Panc1 (cell line): ENCODE data around the gene WDR75.
"Not testable (repeated sequence)": the region's sequence is repeated elsewhere in the genome, so short reads cannot be mapped to it uniquely, and the experiment has no call there.

Experiments
- CTCF ChIP-seq: fragments of 450-650 bp; IDR thresholded peaks from 2 replicates; pipeline ENCODE4 v1.5.1; 2017; ENCODE audit warnings: mild to moderate bottlenecking
- POLR2AphosphoS5 ChIP-seq: IDR thresholded peaks from 2 replicates; pipeline ENCODE4 v1.6.1; 2012; ENCODE audit warnings: mild to moderate bottlenecking, low read depth, low read length, moderate library complexity
- REST ChIP-seq, 2 experiments: IDR thresholded peaks; 2 replicates each; pipeline ENCODE4 v1.6.1; 2011 to 2012; ENCODE audit warnings: low read depth in 2 of 2, control low read depth in 1 of 2, low read length in 1 of 2, mild to moderate bottlenecking in 1 of 2, moderate library complexity in 1 of 2; ENCODE audit not compliant: insufficient read depth in 1 of 2
- SIN3A ChIP-seq: IDR thresholded peaks from 2 replicates; pipeline ENCODE4 v1.6.1; 2012; ENCODE audit warnings: low read depth, mild to moderate bottlenecking, low read length, moderate library complexity, borderline replicate concordance; ENCODE audit not compliant: insufficient read depth

- TF ChIP-seq CTCF; SIN3A; REST (IDR thresholded peaks at IDR 0.05; ENCODE audit: insufficient read depth in 1 of 2, low read depth in 2 of 2, low read length in 1 of 2); POLR2AphosphoS5: not testable (repeated sequence)
Observed at GRCh38 chr2:189430448-189430847, 10.8 kb upstream of the WDR75 start.
